AG09309 (cell line): ENCODE data around the gene PPP3CB.

Experiments
- DNase-seq: peaks from one replicate; pipeline ENCODE4 v3.0.0-alpha.2; 2010; ENCODE audit warnings: low read depth
- H3K4me3 ChIP-seq: 2 replicates; pipeline ENCODE4 v1.5.1; 2011; ENCODE audit warnings: mild to moderate bottlenecking, low read depth, low read length, moderate library complexity; ENCODE audit not compliant: control insufficient read depth
- TF ChIP-seq, protein P1 (sequence below): IDR thresholded peaks from 2 replicates; pipeline ENCODE4 v1.5.1; 2011; ENCODE audit warnings: mild to moderate bottlenecking, low read depth, low read length, inconsistent platforms; ENCODE audit not compliant: insufficient read depth, control insufficient read depth; ENCODE audit errors: missing control alignments

Gene PPP3CB

DNA sequence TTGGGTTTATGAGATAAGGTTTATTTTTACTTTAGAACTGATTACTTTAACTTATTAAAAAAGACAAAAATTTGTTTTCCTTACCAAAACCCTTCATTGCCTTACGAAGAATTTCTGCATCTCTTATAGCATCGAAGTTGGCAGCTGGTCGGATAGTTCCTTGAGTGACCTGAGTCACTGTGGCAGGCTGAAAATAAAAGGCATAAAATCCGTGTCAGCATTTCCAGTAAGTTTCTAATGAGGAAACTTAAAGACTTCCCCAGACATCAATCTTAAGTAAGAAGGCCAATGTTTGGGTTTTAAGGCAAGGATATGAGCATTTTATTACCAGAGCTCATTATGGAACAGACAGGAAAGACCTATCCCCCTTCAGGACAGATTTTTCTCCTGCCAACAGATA lies 107.6 kb downstream of the PPP3CB start:
- TF ChIP-seq, protein P1, sequence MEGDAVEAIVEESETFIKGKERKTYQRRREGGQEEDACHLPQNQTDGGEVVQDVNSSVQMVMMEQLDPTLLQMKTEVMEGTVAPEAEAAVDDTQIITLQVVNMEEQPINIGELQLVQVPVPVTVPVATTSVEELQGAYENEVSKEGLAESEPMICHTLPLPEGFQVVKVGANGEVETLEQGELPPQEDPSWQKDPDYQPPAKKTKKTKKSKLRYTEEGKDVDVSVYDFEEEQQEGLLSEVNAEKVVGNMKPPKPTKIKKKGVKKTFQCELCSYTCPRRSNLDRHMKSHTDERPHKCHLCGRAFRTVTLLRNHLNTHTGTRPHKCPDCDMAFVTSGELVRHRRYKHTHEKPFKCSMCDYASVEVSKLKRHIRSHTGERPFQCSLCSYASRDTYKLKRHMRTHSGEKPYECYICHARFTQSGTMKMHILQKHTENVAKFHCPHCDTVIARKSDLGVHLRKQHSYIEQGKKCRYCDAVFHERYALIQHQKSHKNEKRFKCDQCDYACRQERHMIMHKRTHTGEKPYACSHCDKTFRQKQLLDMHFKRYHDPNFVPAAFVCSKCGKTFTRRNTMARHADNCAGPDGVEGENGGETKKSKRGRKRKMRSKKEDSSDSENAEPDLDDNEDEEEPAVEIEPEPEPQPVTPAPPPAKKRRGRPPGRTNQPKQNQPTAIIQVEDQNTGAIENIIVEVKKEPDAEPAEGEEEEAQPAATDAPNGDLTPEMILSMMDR, result no peak
- no peak for DNase-seq
- no peak overlapping the region for H3K4me3 ChIP-seq

DNA sequence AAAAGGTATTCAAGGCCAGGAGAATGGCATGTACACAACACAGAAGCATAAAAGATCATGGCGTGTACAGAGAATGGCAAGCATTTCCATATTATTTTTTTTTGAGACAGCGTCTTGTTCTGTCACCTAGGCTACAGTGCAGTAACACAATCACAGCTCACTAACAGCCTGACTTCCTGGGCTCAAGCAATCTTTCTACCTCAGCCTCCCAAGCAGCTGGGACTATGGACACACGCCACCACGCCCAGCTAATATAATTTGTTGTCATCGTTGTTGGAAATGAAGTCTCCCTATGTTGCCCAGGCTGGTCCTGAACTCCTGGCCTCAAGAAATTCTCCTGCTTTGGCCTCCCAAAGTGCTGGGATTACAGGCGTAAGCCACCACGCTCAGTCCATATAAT lies 109.2 kb downstream of the PPP3CB start:
- no peak for DNase-seq
- TF ChIP-seq, protein P1, result no peak
- H3K4me3 ChIP-seq, result no peak overlapping the region
